ENCODE results near the gene NME3. TPM values are rescaled to one million over a fixed set of nuclear protein-coding genes. Genes with fewer than 3 reads are reported as not detected.
"Not testable (repeated sequence)": the region's sequence is repeated elsewhere in the genome, so short reads cannot be mapped to it uniquely, and the experiment has no call there.

The NME3 gene
- polyA plus RNA-seq, 5 donors: 16.6 to 56.6 (median 30.3) TPM

DNA sequence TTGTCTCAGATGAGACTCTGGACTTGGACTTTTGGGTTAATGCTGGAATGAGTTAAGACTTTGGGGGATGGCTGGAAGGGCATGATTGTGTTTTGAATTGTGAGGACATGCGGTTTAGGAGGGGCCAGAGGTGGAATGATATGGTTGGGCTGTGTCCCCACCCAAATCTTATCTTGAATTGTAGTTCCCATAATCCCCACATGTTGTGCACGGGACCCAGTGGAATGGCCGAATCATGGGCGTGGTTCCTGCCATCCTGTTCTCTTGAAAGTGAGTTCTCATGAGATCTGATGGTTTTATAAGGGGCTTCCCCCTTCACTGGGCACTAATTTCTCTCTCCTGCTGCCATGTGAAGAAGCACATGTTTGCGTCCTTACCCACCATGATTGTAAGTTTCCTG is 27.9 kb upstream of the NME3 start:
- DNase-seq: not testable (repeated sequence)

DNA sequence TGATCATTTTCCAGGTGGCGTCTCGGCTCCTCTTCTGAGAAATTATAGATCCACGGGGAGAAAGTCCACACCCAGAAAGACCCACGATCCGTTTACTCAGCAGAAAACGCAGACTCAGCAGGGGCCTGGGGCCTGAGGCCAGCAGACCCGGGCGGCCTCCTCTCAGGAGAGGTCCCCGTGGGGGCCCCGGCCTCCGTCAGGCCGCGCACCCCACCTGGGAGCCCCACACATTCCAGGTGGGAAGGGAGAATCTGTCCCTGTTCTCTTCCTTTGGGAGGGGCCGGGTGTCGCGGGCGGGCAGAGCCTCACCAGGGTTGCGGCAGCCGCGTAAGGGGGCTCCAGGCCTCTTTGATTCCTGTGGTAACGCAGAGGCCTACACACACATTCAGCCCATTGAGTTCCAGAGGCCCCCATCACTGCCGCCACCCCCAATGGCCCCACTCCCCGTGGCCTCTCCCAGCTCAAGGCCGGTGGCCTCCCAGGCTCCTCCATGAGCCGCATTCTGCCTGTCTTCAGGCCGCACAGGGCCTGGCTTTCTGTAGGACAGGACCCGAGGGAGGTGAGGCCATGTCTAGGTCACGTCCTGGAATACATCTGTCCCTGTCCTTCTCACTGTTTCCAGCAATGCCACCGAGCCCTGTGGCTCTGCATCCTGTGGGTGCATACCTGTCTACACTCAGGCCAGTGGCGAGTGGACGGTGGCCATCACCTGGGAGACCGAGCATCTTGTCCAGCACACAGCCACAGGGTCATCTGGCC is 23.7 kb upstream of the NME3 start:
- no peak for DNase-seq

DNA sequence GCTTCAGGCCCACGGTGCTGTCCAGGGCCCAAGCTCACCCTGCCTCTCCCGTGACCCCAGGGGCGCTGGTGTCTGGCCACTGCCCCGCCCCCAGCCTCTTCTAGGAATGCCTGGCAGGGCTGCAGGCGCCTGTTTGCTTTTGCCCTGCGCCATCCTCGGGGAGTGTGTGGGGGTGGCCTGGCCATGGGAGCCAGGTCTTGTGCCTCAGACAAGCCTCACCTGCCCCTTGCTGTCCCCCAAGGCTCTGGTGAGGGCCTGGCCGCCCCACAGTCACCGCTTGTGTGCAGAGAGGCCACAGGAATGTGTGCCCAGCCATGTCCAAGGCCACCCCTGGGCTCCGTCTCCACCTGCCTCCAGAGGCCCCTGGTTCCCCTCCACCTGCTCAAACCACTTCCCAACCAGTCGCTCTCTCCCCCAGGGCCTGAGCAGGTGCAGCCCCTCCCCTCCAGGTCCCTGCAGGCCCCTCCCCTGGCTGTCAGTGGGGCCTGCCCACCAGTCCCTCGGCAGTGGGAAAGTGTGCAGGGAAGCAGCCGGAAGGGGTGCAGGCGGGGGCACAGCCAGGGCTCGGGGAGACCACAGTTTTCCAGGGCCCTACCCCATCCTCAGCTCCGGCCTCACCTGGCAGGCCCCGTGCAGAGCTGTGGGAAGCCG is 23.0 kb upstream of the NME3 start:
- no peak for DNase-seq

DNA sequence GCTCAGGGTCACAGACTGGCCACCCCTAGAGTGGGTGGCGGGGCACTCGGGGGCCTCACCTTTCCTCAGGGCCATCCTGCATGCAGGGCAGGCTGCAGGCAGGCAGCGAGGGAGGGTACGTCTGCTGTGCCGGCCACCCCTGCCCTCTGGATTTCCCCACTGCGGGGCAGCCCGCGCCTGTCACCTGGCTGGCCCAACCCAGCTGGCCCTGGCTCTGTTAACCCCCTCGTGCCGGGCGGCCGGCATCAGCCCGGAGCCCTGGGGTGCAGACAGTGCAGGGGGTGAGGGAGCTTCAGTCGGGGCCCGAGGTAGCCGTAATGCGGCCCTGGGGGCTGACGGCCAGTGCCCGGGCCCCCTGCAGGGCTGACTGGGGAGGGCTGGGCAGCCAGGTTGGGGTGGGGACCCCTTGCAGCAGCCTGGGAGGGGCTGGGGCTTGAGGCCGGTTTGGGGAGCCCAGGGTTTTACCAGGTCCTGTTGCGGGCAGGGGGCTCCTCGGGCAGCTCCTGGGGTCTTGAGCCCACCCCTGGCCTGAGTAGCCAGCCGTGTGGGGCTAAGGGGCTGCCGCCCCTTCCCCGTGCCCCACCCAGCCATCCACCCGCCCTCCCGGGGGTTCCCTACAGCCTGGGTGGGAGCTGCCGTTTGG is 22.4 kb upstream of the NME3 start, which contains the start of gene IGFALS:
Gene IGFALS, minus strand, starts transcription at position 128 of the 643 bp plus-strand sequence. Its CDS starts 53 bp downstream, at position 75.
- no peak for DNase-seq

DNA sequence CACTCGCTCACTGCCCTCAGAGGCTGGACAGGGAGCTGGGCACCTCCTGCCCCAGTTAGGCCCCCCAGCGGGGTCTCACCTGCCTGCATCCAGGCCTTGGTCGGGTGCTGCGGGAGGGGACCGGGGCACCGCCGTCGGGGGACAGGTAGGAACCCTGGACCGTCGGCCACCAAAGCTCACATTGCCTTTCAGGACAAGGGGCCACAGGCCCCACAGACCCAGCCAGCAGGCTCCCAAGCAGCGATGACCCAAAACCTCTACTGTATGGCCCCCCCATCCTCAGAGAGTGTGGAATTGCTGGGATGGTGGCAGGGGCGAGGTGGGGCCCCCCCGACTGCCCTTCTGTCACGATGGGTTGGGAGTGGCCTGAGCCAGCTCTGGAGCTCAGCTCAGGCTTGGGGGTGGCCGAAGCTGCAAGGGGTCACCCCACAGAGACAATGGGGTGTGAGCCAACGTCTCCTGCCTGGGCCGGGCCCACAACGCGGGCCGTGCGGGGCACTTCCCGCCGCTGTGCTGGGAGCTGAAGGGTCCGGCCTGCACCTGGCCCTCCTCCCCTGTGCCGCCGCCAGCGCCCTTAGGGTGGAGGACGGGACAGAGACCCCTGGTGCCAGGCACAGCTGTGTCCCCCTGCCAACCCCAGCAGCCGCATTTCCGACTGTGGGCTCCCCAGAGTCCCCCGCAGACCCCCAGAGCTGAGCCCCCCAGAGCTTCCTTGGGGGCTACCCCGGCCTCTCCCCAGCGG is 21.7 kb upstream of the NME3 start:
- no peak for DNase-seq

DNA sequence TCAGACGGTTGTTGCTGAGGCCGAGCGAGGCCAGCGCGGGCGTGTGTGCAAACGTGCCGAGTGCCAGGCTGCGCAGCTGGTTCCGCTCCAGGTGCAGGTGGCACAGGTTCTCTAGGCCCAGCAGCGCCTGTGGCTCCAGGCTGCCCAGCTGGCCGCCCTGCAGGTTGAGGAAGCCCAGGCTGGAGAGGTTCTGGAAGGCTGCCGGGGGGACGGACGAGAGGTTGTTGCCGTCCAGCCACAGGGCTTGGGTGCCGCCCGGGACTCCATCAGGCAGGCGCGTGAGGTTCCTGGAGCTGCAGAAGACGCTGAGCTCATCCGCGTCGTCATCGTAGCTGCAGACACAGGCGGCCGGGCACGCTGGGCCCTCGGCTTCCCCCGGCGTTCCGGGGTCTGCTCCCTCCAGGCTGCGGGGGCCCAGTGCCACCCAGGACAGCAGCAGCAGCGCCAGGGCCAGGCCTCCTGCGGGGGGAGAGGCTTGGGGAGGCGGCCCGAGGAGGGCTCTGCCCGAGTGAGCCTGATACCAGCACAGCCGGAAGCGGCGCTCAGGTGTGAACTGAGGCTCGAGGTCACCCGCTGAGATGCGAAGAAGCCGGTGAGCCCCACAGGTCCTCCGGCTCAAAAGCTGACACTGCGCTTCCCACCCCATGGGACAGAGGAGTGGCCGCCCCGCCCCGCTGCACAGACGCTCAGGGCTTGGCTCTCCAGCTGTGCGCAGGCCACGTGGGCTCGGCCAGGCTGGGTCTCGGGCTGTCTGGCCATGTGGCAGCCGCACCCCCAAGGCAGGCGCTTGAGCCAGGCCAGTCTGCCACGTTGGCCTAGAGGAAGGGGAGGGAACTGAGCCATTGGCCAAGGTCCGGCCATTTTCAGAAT is 20.8 kb upstream of the NME3 start:
- no peak for DNase-seq

DNA sequence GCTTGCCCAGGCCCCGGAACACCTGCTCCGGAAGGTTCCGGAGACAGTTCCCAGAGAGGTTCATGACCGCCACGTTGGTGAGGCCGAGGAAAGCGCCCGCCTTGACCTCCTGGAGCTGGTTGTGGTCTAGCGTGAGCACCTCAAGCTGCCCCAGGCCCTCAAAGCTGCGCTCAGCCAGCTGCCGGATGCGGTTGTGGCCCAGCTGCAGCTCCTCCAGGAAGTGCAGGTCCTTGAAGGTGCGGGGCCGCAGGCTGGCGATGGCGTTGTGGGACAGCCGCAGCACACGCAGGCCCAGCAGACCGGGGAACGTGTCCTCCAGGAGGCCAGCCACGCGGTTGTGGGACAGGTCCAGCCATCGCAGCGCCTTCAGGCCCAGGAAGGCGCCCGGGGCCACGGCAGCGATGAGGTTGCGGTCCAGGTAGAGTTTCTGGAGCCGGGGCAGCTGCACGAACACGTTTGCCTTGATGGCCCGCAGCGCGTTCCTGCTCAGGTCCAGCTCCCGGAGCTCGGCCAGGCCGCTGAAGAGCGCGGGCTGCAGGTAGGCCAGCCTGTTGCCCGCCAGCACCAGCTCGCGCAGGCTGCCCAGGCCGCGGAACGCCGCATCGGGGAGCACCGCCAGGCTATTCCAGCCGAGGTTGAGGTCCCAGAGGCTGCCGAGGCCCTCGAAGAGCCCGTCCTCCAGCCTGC is 20.1 kb upstream of the NME3 start:
- DNase-seq: no peak

DNA sequence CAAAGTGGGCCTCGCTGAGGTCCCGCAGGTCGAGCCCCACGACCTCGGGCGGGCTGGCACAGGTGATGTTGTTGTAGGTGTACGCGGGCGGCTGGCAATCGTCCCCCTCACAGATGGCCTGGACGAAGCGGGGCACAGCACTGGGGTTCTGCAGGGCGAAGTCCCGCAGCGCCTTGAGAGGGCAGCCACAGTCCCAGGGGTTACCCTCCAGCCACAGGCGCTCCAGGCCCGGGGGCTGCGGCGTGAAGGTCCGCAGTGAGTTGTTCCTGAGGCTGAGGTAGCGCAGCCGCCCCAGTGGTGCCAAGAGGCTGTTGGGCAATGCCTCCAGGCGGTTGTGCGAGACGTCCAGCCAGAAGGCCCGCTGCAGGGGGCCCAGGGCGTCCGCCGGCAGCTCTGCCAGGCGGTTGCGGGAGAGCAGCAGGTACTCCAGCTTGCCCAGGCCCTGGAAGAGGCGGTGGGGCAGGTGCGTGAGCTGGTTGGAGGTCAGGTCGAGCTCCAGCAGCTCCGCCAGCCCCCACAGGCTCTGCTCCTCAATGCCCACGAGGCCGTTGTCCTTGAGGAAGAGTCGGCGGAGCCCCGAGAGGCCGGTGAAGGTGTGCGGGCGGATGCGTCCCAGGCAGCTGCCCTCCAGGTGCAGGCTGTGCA is 19.4 kb upstream of the NME3 start:
- no peak for DNase-seq

DNA sequence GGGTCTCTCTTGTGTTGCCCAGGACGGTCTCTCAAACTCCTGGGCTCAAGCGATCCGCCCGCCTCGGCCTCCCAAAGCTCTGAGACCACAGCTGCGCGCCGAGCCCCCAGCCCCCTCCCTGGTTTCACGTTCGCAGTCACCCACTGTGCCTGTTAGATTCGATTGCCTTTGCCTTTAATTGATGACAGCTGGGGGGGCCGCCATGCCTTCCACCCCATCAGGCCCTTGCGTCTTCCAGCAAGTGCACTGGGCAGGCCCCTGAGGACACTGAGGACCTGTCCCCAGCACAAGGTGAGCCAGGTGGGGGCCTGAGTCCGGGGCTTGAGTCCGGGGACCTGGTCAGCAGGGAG is 18.9 kb upstream of the NME3 start:
- DNase-seq: no peak

DNA sequence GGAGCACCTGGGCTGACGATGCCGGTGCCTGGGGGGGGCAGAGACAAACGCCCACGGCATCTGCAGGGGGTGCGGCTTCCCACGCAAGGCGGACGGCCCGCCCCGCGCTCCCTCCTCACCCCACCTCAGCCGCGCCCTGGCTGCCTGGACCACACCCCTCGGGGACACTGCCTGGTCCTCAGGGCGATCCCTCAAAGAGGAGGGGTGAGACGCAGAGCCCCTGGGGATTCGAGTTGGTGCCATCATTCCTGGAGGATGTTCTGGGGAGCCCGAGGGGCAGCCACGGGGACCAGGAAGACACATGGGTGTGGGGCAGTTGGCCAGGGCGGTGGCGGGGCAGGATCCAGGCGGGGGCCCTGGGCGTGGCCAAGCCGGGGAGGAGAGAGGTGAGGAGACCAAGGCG is 18.3 kb upstream of the NME3 start:
- no peak for DNase-seq

DNA sequence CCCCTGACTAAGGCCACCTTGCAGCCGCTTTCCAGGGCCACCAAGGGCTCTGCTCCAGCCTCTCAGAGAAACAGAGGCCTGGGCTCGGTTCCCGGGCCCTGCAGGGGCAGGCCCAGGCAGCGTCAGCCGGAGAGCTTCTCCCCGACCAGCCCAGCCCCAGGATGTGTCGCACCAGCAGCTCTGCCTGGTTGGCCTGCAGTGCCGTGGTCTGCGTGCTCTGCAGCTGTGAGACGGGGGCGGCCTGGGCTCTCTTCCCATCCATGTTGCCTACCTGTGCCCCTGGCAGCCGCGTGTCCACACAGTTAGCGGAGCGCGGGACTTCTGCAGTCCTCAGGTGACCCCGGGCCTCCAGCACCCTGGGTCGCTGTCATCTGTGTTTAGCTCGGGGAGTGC is 17.4 kb upstream of the NME3 start:
- DNase-seq: no peak

DNA sequence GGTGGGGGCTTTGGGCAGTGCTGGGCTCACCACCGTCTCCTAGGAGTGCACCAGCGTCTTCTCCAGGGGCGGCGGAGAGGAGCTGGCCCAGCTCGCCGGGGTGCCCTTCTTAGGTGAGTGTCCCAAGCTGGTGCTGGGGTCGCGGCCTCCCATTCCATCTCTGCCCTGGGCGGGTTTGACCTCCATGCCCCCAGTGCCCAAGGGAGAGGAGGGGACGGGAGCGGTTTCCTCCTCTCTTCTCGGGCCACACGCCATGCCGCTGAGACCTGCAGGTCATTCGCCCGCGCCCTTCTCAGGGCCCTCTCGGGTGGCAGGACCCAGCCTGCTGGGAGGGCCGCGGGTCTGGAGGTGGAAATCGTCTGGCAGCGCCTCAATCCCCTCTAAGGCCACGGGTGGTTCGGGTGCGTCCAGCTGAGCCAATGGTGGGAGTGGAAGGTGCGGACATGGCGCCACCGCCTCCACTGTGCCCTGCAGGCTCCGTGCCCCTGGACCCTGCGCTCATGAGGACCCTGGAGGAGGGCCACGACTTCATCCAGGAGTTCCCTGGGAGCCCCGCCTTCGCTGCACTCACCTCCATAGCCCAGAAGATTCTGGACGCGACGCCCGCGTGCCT is 16.9 kb upstream of the NME3 start:
- DNase-seq: no peak

DNA sequence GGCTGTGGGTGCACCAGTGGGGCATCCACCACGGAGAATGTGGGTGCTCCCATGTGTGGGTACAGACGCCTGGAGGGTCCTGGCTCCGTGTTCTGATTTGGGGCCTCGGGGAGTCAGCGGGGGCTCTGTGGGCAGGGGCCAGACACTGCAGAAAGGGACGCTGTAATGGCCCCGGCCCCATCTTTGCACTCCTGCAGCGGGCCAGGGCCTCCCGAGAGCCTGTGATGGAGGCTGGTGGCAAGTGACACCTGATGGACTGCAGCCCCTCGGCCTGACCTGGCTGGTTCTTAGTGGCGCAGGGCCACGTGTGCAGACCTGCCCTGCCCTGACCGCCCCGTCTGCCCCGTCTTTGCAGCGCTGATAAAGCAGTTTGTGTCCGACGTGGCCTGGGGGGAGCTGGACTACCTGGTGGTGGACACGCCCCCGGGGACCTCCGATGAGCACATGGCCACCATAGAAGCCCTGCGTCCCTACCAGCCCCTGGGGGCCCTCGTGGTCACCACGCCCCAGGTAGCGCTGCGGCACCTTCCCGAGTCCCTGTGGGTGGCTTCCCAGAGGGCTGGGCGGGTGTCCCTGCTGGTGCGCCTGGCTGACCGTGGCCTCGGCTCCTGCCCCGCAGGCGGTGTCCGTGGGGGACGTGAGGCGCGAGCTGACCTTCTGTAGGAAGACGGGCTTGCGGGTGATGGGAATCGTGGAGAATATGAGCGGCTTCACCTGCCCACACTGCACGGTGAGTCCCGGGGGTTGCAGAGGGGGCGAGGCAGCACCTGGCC is 16.2 kb upstream of the NME3 start:
- DNase-seq: no peak

DNA sequence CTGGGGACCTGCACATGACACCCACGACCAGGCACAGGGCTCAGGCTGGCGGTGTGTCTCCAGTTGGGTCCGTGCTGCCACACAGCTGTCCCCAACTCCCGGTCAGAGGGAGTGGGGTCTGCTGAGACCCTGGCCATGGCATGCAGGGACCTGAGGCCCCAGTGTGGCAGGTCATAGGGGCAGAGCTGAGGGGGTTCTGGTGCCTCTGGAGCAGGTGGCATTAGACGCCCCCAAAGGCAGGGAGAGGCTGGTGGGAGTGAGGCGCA is 15.6 kb upstream of the NME3 start:
- DNase-seq: no peak

DNA sequence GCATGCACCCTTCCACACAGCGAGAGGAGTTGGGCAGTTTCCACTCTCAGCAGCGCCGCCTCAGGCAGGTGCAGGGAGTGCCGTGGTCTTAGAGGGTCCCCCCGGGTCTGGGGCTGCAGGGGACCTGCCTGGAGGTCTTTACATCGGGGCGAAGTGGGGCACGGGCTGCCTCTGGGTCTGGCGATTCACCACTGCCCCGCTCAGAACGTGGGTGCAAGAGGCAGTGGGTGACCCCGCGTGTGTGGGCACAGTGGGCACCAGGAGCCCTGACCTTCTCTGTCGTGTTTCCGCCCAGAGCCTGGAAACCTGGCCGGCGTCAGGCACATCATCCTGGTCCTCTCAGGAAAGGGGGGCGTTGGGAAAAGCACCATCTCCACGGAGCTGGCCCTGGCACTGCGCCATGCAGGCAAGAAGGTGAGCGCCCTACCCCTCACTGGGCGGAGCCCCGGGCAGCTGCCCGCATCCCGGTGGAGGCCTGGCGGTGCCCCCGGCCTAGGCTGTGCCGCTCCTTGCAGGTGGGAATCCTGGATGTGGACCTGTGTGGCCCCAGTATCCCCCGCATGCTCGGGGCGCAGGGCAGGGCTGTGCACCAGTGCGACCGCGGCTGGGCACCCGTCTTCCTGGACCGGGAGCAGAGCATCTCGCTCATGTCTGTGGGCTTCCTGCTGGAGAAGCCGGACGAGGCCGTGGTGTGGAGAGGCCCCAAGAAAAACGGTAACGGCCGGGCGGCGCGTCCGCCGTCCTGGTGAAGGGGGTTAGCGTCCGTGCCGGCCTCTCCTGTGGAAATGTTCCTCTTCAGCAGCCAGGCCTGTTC is 15.1 kb upstream of the NME3 start:
- no peak for DNase-seq

DNA sequence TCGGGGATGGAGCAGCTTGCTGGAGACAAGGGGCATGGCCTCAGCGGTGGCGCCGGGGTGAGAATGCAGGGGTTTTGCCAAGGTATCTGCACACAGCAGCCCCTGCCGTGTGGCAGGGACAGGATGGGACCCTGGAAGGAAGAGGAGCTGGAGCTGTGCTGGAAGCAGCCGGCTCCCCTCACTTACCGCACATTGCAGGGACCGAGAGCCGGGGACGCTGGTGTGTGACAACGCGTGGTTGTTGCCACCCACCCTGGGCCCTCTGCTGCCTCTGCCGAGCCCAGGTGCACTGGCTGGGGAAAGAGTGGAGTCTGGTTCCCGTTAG is 14.5 kb upstream of the NME3 start:
- no peak for DNase-seq

DNA sequence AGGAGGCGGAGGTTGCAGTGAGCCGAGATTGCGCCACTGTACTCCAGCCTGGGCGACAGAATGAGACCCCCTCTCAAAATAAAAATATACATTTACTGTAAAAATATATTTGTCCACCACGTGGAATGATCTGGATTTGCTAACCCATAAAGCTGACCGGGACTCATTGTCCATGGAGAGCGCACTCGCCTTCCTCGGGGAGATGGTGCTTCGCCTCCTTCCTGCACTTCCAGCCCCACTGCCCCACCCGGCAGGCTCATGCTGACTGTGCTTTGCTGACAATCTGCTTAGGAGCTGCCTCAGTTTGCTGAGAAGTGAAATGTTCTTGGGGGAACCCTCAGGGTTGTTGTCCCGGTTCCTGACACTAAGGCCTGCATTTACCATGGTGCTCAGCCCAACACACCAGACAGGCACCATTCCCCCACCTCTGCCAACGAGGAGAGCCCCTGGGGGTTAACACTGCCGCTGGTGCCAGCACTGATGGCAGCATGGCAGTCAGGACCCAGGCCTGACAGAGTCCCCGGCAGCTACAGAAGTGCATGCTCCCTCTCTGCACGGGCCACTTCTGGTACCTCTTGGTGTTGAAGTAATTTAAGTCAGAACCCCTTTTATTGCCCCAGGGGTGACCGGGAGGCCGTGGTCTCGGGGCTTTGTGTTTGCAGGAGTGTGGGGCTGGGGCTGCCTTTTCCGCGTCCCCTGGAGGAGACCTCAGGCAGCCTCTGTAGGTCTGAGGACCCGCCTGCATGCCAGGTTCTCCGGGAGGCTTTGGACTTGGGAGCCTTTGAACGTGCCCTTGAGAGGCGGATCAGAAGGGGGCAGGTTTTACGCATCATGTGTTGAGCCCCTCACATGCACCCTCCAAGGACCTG is 13.9 kb upstream of the NME3 start:
- DNase-seq: no peak
